Osteocyte (in vitro differentiated cells): Measurements from ENCODE around the gene SRRM1. TPM values are rescaled to one million over a fixed set of nuclear protein-coding genes. Genes with fewer than 3 reads are reported as not detected.

Source experiments
- DNase-seq: peaks from one replicate; pipeline ENCODE4 v3.0.0; 2021; ENCODE audit warnings: mixed read lengths; ENCODE audit not compliant: unreplicated experiment; ENCODE audit errors: extremely low spot score
- H3K27ac Mint-ChIP-seq: one replicate; pipeline ENCODE4 v1.8.0; 2021; ENCODE audit warnings: mild to moderate bottlenecking, mixed read lengths; ENCODE audit not compliant: unreplicated experiment
- H3K27me3 Mint-ChIP-seq: one replicate; pipeline ENCODE4 v1.8.0; 2021; ENCODE audit warnings: mixed read lengths; ENCODE audit not compliant: unreplicated experiment
- H3K36me3 Mint-ChIP-seq: one replicate; pipeline ENCODE4 v1.8.0; 2021; ENCODE audit warnings: mixed read lengths; ENCODE audit not compliant: unreplicated experiment
- H3K4me1 Mint-ChIP-seq: one replicate; pipeline ENCODE4 v1.8.0; 2021; ENCODE audit warnings: mixed read lengths; ENCODE audit not compliant: unreplicated experiment
- H3K4me3 Mint-ChIP-seq: one replicate; pipeline ENCODE4 v1.8.0; 2021; ENCODE audit warnings: mild to moderate bottlenecking, moderate library complexity, mixed read lengths; ENCODE audit not compliant: unreplicated experiment
- H3K9me3 Mint-ChIP-seq: one replicate; pipeline ENCODE4 v1.8.0; 2021; ENCODE audit warnings: mixed read lengths; ENCODE audit not compliant: unreplicated experiment
- CTCF ChIP-seq: fragments of 200-600 bp; sonication (generic); IDR thresholded peaks from 2 replicates; pipeline ENCODE4 v1.5.0; 2021; ENCODE audit warnings: antibody characterized with exemption, mild to moderate bottlenecking, moderate library complexity
- total RNA-seq: library from RNA; stranded (reverse); gene quantifications from 2 replicates; pipeline ENCODE4 v1.2.1, GENCODE V29; 2021

SRRM1 gene
- total RNA-seq, 1 donor from 2014 or later = 110 TPM

GRCh38 chr1:24641646-24642151 is 1.4 kb upstream of the SRRM1 start:
- peaks cover 9% of the 10 kb centered on the region for H3K36me3 Mint-ChIP-seq
- H3K27ac Mint-ChIP-seq = peak overlapping the region; percentile 100
- H3K27me3 Mint-ChIP-seq = peaks cover 11% of the 10 kb centered on the region
- DNase-seq = no peak
- H3K9me3 Mint-ChIP-seq = no peaks in the 10 kb centered on the region
- TF ChIP-seq CTCF = no peak
- H3K4me1 Mint-ChIP-seq = peaks cover 26% of the 10 kb centered on the region
- H3K4me3 Mint-ChIP-seq = peak overlapping the region; percentile 97

- DNase-seq = no peak
- H3K9me3 Mint-ChIP-seq = no peaks in the 10 kb centered on the region
- no peak for TF ChIP-seq CTCF
- H3K4me3 Mint-ChIP-seq = peak overlapping the region; percentile 84
- peaks cover 25% of the 10 kb centered on the region for H3K36me3 Mint-ChIP-seq
- H3K27me3 Mint-ChIP-seq = no peaks in the 10 kb centered on the region
- peak overlapping the region; percentile 80 for H3K27ac Mint-ChIP-seq
- peaks cover 26% of the 10 kb centered on the region for H3K4me1 Mint-ChIP-seq
Measured at GRCh38 chr1:24643363-24644099, 429 bp downstream of the SRRM1 start.

GRCh38 chr1:24644100-24644384 is 940 bp downstream of the SRRM1 start:
- H3K4me1 Mint-ChIP-seq = peaks cover 26% of the 10 kb centered on the region
- H3K27ac Mint-ChIP-seq = peak overlapping the region; percentile 65
- H3K9me3 Mint-ChIP-seq = no peaks in the 10 kb centered on the region
- DNase-seq = no peak
- no peak for TF ChIP-seq CTCF
- H3K27me3 Mint-ChIP-seq = no peaks in the 10 kb centered on the region
- peak overlapping the region; percentile 84 for H3K4me3 Mint-ChIP-seq
- peaks cover 30% of the 10 kb centered on the region for H3K36me3 Mint-ChIP-seq

DNA sequence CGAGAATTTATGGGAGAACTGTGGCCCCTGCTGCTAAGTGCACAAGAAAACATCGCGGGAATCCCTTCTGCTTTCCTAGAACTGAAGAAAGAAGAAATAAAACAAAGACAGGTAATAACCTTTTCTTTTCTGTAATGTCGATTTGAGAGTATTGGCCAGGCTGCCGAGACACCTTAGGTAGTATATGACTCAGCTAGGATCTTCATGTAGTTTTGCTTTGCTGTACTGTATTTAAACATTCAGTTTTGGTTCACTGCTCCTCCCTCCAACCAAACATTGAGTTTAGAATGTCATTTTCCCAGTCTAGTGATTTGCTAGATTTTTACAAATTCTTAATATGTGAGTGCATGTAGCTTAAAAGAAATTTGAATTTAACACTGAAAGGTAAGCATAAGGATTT is 5.8 kb downstream of the SRRM1 start:
- peaks cover 67% of the 10 kb centered on the region for H3K36me3 Mint-ChIP-seq
- no peak overlapping the region for H3K4me3 Mint-ChIP-seq
- TF ChIP-seq CTCF = no peak
- H3K27ac Mint-ChIP-seq = no peak overlapping the region
- H3K9me3 Mint-ChIP-seq = no peaks in the 10 kb centered on the region
- H3K27me3 Mint-ChIP-seq = no peaks in the 10 kb centered on the region
- DNase-seq = no peak
- H3K4me1 Mint-ChIP-seq = peaks cover 17% of the 10 kb centered on the region

- H3K27ac Mint-ChIP-seq = peak overlapping the region; percentile 18
- H3K4me1 Mint-ChIP-seq = peaks cover under 1% of the 10 kb centered on the region
- TF ChIP-seq CTCF = no peak
- no peak overlapping the region for H3K4me3 Mint-ChIP-seq
- no peaks in the 10 kb centered on the region for H3K27me3 Mint-ChIP-seq
- no peak for DNase-seq
- H3K9me3 Mint-ChIP-seq = no peaks in the 10 kb centered on the region
- H3K36me3 Mint-ChIP-seq = peaks cover 79% of the 10 kb centered on the region
Measured at GRCh38 chr1:24652382-24652781, 9.3 kb downstream of the SRRM1 start.
